ENCODE measurements around the gene MLN.

GRCh38 chr6:33757113-33757512 is 46.7 kb downstream of the MLN start:
- no peak for TF ChIP-seq POLR2AphosphoS5 (IDR thresholded peaks at IDR 0.05; ENCODE audit: low read depth, low read length)
- TF ChIP-seq POLR2A (IDR thresholded peaks at IDR 0.05; ENCODE audit: low read depth, low read length), result no peak

Data from GM12891 (cell line).